GM10248 (cell line): ENCODE measurements around the gene YAP1.

Source experiments
- CTCF ChIA-PET: fragments of 300-600 bp; sonication (Branson Sonifier 250); formaldehyde crosslinking; extraction: SDS; loops from one replicate; lab custom pipeline; 2021; ENCODE audit warnings: antibody characterized with exemption; lab: Yijun Ruan, JAX
- POLR2A ChIA-PET: fragments of 350-650 bp; sonication (Branson Sonifier 250); formaldehyde crosslinking; extraction: SDS; loops from one replicate; lab custom pipeline; 2020; ENCODE audit warnings: antibody characterized with exemption; lab: Yijun Ruan, JAX
- DNase-seq: peaks from one replicate; pipeline ENCODE4 v3.0.0; 2012; ENCODE audit errors: extremely low spot score
- TF ChIP-seq, protein P1 (sequence below): IDR thresholded peaks from 2 replicates; pipeline ENCODE4 v1.5.1; 2012; ENCODE audit warnings: mild to moderate bottlenecking, low read depth; ENCODE audit errors: extremely low read depth, missing control alignments, control extremely low read depth

The YAP1 gene

DNA sequence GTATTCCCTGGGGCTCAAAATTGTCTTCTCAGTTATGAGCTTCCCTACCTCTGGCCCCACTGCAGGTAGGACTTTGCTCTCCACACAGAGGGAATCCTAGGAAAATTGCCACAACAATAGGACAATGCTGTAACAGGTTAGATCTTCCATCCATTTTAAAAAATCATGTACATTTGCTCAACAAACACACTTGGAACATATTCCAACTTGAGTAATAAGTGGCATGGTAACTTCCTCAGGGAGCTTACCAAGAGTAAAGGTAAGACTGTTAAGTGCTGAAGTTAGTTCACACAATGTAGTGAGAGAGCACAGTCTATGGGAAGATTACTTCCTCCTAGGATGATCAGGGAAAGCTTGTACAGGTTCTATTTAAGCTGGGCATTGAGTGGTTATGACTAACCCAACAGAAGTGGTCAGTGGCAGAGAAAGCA is 128.2 kb downstream of the YAP1 start:
- no peak for DNase-seq
- TF ChIP-seq, protein P1, sequence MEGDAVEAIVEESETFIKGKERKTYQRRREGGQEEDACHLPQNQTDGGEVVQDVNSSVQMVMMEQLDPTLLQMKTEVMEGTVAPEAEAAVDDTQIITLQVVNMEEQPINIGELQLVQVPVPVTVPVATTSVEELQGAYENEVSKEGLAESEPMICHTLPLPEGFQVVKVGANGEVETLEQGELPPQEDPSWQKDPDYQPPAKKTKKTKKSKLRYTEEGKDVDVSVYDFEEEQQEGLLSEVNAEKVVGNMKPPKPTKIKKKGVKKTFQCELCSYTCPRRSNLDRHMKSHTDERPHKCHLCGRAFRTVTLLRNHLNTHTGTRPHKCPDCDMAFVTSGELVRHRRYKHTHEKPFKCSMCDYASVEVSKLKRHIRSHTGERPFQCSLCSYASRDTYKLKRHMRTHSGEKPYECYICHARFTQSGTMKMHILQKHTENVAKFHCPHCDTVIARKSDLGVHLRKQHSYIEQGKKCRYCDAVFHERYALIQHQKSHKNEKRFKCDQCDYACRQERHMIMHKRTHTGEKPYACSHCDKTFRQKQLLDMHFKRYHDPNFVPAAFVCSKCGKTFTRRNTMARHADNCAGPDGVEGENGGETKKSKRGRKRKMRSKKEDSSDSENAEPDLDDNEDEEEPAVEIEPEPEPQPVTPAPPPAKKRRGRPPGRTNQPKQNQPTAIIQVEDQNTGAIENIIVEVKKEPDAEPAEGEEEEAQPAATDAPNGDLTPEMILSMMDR = no peak
- ChIA-PET CTCF (no interaction called here), POLR2A (no interaction called here)

DNA sequence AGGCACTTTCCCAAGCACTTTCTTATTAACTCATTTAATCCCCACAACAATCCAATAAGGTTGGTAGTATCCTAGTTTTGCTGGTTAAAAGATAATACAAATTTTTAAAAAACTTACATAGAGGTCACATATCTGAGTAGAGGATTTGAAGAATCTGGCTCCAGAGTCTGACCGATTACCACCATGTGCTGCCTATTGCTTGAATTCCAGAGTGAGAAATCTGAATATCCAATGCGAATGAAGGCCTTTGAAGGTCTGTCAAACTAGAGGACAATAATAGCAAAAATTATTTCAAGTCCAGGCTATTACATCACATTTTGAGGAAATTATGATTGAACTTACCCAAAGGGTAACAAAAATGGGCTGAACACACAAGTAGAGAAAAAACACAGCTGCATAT is 129.2 kb downstream of the YAP1 start:
- TF ChIP-seq, protein P1 = no peak
- ChIA-PET POLR2A (no interaction called here), CTCF (no interaction called here)
- no peak for DNase-seq

DNA sequence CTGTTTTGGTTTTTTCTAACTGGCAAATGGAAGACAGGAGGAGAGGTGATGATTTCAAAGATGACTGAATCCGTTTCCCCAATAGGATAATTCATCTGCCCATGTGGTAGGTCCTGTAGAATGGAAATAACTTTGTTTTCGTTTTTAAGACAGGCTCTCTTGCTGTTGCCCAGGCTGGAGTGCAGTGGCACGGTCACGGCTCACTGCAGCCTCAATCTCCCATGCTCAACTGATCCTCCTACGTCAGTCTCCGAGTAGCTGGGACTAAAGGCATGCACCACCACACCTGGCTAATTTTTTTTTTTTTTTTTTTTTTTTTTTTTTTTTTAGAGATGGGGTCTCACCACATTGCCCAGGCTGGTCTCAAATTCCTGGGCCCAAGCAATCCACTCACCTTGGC is 129.7 kb downstream of the YAP1 start:
- DNase-seq = no peak
- TF ChIP-seq, protein P1 = no peak
- POLR2A ChIA-PET = no interaction called here
- CTCF ChIA-PET = no interaction called here

DNA sequence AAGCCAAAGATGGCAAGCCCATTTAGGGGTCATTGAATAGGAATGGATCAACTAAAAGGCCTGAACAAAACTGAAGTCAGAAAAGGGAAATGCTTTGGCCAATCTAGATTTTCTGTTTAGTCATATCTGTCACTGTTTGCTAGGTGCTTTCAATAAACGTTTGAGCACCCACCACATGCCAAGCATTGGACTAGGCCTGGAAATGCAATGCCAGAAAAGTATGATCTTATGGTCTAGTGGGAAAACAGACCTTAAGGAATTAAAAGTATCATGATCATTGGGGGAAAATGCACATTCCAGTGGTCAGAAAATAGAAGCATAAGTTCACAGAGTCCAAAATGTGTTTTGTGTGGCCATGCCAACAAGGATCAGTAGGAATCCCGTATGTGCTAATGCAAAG is 130.3 kb downstream of the YAP1 start:
- ChIA-PET POLR2A (no interaction called here), CTCF (no interaction called here)
- TF ChIP-seq, protein P1 = no peak
- DNase-seq = no peak

DNA sequence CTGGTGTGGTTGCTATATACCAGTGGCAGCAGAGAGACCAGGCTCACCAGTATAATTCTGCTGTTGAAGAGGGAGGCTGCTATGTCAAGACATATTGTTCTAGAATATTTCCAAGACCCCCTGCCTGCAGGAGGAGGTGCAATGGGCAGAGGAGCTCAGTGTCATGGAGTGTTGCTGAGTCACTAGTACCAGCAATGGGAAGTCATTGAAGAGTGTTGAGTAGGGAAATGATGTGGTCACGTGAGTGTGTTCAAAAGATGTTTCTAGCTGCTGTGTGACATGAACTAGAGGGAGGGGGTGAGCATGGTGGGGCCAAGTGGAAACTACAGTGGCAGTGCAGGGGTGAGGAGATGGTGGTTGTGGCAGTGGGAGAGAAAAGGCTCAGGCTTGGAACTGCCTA is 130.8 kb downstream of the YAP1 start:
- DNase-seq = no peak
- ChIA-PET CTCF (no interaction called here), POLR2A (no interaction called here)
- TF ChIP-seq, protein P1 = no peak

DNA sequence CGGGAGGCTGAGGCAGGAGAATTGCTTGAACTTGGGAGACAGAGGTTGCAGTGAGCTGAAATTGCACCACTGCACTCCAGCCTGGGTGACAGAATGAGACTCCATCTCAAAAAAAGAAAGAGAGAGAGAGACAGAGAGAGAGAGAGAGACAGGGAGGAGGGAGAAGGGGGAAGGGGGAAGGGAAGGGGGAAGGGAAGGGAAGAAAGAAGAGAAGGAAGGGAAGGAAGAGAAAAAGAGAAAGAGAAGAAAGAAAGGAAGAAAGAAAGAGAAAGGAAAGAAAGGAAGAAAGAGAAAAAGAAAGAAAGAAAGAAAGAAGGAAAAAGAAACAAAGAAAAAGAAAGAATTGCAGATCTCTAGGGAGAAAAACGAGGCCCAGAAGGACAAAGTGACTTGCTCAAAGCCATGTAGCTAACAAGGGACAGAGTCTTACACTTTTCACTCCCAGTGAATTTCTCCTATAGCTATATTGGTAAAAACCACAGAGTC is 133.2 kb downstream of the YAP1 start:
- CTCF ChIA-PET = interaction anchor here (0.8 kb wide), 1 partner anchor 8 kb away, joined by 3 read pairs; no protein-coding TSS in a partner anchor

More for the DNA sequence above, 133.2 kb downstream of the YAP1 start:
- POLR2A ChIA-PET = no interaction called here
- no peak for DNase-seq
- TF ChIP-seq, protein P1 = no peak
